HG03432 (cell line): Measurements from ENCODE around the gene MFSD8.
"Not testable (repeated sequence)": the region's sequence is repeated elsewhere in the genome, so short reads cannot be mapped to it uniquely, and the experiment has no call there.

Experiments
- ATAC-seq: cut with Tn5 transposase; IDR thresholded peaks from one replicate; pipeline ENCODE4 v1.9.1; 2021; ENCODE audit warnings: mild to moderate bottlenecking, moderate library complexity; ENCODE audit not compliant: unreplicated experiment

The MFSD8 gene, protein sequence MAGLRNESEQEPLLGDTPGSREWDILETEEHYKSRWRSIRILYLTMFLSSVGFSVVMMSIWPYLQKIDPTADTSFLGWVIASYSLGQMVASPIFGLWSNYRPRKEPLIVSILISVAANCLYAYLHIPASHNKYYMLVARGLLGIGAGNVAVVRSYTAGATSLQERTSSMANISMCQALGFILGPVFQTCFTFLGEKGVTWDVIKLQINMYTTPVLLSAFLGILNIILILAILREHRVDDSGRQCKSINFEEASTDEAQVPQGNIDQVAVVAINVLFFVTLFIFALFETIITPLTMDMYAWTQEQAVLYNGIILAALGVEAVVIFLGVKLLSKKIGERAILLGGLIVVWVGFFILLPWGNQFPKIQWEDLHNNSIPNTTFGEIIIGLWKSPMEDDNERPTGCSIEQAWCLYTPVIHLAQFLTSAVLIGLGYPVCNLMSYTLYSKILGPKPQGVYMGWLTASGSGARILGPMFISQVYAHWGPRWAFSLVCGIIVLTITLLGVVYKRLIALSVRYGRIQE

GRCh38 chr4:127965062-127965802, at the start of gene MFSD8, which contains the start of gene ABHD18:
TSS of gene MFSD8 (minus strand) at chr4:127965173. CDS start at chr4:127965133, 40 bp downstream.
TSS of gene ABHD18 (plus strand) at chr4:127965406. CDS start at chr4:127982956, 17,550 bp downstream.
- peak; percentile 96 for ATAC-seq

- ATAC-seq, result peak; percentile 55
These were observed 44.5 kb upstream of the MFSD8 start for GRCh38 chr4:128009428-128009827.

DNA sequence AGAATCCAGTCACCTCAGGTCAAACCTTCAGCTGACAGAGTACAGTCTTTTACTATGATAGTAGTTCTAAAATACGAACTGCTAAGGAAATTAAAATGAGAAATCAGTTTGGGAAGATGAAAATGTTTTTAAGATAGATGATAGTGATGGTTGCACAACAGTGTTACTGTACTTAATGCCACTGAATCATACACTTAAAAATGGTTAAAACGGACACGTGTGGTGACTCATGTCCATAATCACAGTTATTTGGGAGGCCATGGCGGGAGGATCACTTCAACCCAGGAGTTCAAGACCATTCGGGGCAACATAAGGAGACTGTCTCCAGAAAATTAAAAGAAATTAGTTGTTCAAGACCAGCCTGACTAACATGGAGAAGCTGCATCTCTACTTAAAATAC, 41.6 kb upstream of the MFSD8 start:
- ATAC-seq, result no peak

- peak; percentile 99 for ATAC-seq
These were observed 32.8 kb upstream of the MFSD8 start for GRCh38 chr4:127997534-127998388.

- not testable (repeated sequence) for ATAC-seq
These were observed 31.5 kb upstream of the MFSD8 start for GRCh38 chr4:127996521-127996920.

GRCh38 chr4:127995776-127996175, 30.8 kb upstream of the MFSD8 start:
- no peak for ATAC-seq

GRCh38 chr4:127993151-127993550, 28.2 kb upstream of the MFSD8 start:
- ATAC-seq, result no peak

- ATAC-seq, result no peak
These were observed 23.7 kb upstream of the MFSD8 start for GRCh38 chr4:127988638-127989037.

- ATAC-seq, result no peak
These were observed 21.0 kb upstream of the MFSD8 start for GRCh38 chr4:127985989-127986388.

DNA sequence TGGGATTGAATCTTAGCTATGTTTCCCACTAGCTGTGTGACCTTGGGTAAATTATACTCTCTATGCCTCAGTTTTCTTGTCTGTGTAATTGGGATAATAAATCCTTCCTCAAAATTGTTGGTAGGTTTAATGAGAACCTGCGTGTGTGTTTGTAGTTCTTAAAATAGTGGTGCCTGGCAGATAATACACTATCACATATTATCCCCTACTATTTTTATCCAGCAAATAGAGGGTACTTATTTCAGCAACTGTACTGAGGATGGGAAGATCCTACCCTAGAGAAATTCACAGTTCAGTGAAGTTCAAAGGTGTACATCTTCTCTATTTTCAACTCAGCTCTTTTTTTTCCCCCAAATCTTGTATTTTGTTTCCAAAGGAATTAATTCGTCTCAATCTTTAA, 17.5 kb upstream of the MFSD8 start:
- ATAC-seq, result no peak

DNA sequence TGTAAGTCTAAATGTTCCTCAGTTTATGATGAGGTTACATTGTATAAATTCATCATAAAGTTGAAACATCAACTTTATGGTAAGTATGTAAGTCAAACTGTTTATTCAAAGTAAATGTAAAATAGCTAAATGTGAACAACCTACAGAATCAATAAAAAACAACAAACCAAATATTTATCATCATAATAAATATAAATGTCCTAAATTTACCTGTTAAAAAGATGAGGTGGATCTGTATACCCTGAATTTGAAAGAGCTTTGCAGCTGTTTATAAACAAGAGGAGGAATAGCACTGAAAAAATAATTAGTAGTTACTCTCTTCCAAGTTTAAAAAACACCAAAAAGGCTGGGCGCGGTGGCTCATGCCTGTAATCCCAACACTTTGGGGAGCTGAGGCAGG, 14.0 kb upstream of the MFSD8 start:
- no peak for ATAC-seq

GRCh38 chr4:127975121-127975770, 10.3 kb upstream of the MFSD8 start:
- no peak for ATAC-seq

DNA sequence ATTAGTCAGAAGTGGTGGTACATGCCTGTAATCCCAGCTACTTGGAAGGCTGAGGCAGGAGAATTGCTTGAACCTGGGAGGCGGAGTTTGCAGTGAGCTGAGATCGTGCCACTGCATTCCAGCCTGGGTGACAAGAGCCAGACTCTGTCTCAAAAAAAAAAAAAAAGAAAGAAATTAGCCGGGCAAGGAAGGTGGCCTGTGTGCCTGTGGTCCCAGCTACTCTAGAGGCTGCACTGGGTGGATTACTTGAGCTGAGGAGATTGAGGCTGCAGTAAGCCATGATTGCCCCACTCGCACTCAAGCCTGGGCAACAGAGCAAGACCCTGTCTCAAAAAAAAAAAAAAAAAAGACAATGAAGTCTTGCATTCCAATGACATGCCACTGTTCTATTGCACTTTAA, 6.0 kb upstream of the MFSD8 start:
- not testable (repeated sequence) for ATAC-seq

GRCh38 chr4:127968586-127968985, 3.6 kb upstream of the MFSD8 start:
- no peak for ATAC-seq

- ATAC-seq, result no peak
These were observed 2.3 kb upstream of the MFSD8 start for GRCh38 chr4:127967141-127967775.

GRCh38 chr4:127965803-127966175, 816 bp upstream of the MFSD8 start:
- ATAC-seq, result peak; percentile 33

DNA sequence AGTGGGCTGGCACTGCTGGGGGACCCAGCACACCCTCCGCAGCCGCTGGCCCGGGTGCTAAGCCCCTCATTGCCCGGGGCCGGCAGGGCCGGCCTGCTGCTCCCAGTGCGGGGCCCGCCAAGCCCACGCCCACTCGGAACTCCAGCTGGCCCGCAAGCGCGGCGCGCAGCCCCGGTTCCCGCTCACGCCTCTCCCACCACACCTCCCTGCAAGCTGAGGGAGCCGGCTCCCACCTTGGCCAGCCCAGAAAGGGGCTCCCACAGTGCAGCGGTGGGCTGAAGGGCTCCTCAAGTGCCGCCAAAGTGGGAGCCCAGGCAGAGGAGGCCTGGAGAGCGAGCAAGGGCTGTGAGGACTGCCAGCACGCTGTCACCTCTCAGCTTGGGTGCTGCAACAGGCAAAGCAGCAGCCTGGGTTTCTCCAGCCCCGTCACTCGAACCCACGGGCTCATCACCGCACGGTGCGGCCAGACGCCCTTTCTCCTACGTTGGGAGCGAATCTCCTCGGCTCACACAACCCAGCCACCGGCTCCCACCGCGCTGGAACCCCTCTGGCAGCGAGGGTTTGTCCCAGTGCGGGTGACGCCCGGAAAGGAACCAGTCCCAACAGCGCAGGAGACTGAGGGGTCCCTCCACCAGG, 429 bp downstream of the MFSD8 start:
- peak; percentile 31 for ATAC-seq

DNA sequence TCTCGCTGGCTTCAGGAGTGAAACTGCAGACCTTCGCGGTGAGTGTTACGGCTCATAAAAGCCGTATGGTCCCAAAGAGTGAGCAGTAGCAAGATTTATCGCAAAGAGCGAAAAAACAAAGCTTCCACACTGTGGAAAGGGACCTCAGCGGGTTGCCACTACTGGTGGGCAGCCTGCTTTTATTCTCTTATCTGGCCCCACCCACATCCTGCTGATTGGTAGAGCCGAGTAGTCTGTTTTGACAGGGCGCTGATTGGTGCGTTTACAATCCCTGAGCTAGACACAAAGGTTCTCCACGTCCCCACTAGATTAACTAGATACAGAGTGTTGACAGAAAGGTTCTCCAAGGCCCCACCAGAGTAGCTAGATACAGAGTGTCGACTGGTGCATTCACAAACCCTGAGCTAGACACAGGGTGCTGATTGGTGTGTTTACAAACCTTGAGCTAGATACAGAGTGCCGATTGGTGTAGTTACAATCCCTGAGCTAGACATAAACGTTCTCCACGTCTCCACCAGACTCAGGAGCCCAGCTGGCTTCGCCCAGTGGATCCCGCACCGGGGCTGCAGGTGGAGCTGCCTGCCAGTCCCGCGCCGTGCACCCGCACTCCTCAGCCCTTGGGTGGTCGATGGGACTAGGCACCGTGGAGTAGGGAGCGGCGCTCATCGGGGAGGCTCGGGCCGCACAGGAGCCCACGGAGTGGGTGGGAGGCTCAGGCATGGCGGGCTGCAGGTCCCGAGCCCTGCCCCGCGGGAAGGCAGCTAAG, 1.2 kb downstream of the MFSD8 start:
- ATAC-seq, result not testable (repeated sequence)

GRCh38 chr4:127959794-127960193, 5.2 kb downstream of the MFSD8 start:
- ATAC-seq, result no peak
